KOPT-K1 (cell line): ENCODE measurements around the gene SNX25.
"Not testable (repeated sequence)": the region's sequence is repeated elsewhere in the genome, so short reads cannot be mapped to it uniquely, and the experiment has no call there.

ENCODE experiments used
- H3K27ac ChIP-seq: fragments of 200-600 bp; sonication (generic); 2 replicates; pipeline ENCODE4 v1.5.1; 2016; ENCODE audit warnings: antibody characterized with exemption, mild to moderate bottlenecking, low read depth, low read length; ENCODE audit not compliant: poor library complexity, severe bottlenecking
- H3K36me3 ChIP-seq: fragments of 200-600 bp; sonication (generic); 2 replicates; pipeline ENCODE4 v1.5.1; 2017; ENCODE audit warnings: antibody characterized with exemption, mild to moderate bottlenecking, low read length, moderate library complexity; ENCODE audit not compliant: insufficient read depth
- H3K9me3 ChIP-seq: fragments of 200-600 bp; sonication (generic); 2 replicates; pipeline ENCODE4 v1.5.1; 2017; ENCODE audit warnings: antibody characterized with exemption, low read length, mild to moderate bottlenecking; ENCODE audit not compliant: insufficient read depth, poor library complexity, severe bottlenecking

The SNX25 gene

DNA sequence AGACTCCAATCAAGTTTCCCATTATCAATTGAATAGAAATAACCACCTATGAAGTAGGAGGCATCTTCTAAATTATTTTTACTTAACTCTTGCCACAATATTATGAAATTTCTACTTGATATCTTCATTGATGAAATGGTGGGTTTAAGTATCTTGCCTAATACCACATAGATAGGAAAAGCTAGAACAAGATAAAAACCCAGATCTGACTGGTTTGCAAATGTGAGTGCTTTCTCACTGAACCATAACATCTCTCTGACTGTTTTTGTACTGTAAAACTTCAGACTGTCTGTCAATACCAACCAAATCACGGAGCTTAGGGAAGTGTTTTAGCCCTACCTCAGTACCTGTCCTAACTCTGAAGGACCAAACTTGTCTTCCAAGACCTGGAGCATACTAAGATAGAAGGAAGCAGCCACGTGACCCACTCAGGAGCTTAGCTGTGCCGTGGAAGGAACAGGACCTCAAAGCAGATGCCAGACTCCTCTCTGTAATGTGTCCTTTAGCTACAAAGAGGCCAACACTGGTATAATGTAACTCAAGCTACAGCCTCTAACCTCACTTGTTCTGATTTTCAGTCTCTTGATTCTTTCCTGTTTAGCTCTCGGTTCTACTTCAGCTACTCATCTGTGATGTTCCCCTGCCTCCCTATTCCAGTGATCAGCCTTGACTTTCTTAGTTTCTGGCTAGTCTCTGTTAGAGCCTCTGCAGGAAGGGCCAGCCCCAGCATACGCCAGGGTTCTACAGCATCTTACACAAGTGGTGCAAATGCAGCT lies 101.9 kb downstream of the SNX25 start:
- Histone ChIP-seq H3K9me3 (no peaks in the 10 kb centered on the region), H3K36me3 (peaks cover 20% of the 10 kb centered on the region), H3K27ac (no peak overlapping the region)

GRCh38 chr4:185312699-185313098 lies 103.3 kb downstream of the SNX25 start:
- H3K36me3 ChIP-seq, result peaks cover 20% of the 10 kb centered on the region
- H3K9me3 ChIP-seq, result no peaks in the 10 kb centered on the region
- no peak overlapping the region for H3K27ac ChIP-seq

- not testable (repeated sequence) for H3K36me3 ChIP-seq, H3K27ac ChIP-seq, H3K9me3 ChIP-seq
These were observed 108.1 kb downstream of the SNX25 start for GRCh38 chr4:185317462-185317861.

DNA sequence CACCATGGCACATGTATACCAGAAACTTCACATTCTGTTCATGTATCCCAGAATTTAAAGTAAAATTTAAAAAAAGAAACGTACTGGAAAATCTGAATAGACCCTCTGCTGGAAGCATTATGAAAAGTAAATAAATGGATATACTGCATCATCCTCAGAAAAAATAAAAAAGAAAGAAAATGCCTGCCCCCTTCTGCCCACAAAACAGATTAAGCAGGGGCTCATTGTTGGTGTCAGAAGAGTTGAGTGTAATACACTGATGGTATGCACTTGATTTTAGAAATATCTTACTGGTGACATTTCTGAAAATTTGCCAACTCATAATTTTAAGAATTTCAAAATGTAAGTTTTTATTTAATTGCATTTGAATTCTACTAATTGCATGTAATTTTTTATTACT lies 108.5 kb downstream of the SNX25 start:
- Histone ChIP-seq H3K36me3 (peaks cover 2% of the 10 kb centered on the region; the same call in 1 of the 2 replicates), H3K9me3 (no peaks in the 10 kb centered on the region), H3K27ac (no peak overlapping the region)

DNA sequence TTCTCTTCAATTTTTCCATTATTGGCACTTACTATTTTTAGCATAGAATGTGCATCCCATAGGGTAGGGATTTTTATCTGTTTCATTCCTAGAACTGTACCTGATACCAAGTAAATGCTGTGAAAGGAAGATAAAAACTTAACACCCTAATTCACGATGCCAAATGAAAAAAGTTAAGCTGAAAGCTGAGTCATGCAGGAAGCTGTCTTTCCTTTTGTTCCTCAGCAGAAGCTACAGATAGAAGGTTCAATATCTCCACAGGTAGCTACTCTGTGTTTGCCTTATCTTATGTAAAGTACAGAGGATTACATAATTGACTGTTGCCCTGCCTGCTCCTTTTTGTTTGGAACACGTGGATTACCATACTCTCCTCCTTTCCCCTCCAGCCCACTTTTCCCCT lies 109.3 kb downstream of the SNX25 start:
- Histone ChIP-seq H3K36me3 (no peaks in the 10 kb centered on the region; the same call in 1 of the 2 replicates), H3K9me3 (no peaks in the 10 kb centered on the region), H3K27ac (peak overlapping the region; percentile 8)

- Histone ChIP-seq H3K9me3 (no peaks in the 10 kb centered on the region), H3K36me3 (no peaks in the 10 kb centered on the region)
These were observed 113.4 kb downstream of the SNX25 start for GRCh38 chr4:185322803-185323202.

GRCh38 chr4:185323606-185324005 lies 114.2 kb downstream of the SNX25 start:
- no peak overlapping the region for H3K27ac ChIP-seq
- H3K36me3 ChIP-seq, result no peaks in the 10 kb centered on the region
- no peaks in the 10 kb centered on the region for H3K9me3 ChIP-seq

More at GRCh38 chr4:185322803-185323202, 113.4 kb downstream of the SNX25 start:
- no peak overlapping the region for H3K27ac ChIP-seq

- not testable (repeated sequence) for H3K27ac ChIP-seq, H3K36me3 ChIP-seq, H3K9me3 ChIP-seq
These were observed 115.0 kb downstream of the SNX25 start for GRCh38 chr4:185324361-185324760.

DNA sequence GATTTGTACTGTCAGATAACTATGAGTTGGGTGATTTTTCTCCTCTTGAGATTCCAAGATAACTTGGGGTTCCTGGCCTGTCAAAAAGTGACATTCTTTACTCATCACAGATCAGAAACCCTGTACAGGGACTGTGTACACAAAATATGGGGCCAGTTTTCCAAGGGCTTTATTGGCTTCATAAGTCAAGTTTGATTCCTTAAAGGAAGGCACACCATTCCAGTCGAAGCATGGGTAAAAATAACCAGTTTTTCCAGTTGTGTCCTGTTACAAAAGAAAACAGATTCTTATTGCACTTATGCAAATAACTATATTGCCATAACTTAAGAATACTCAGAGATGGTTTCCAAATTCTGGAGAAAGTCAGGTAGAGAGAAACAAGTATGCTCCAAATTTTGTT lies 116.3 kb downstream of the SNX25 start:
- not testable (repeated sequence) for H3K27ac ChIP-seq, H3K9me3 ChIP-seq, H3K36me3 ChIP-seq

GRCh38 chr4:185328586-185328985 lies 119.2 kb downstream of the SNX25 start:
- Histone ChIP-seq H3K9me3 (no peaks in the 10 kb centered on the region), H3K27ac (no peak overlapping the region), H3K36me3 (no peaks in the 10 kb centered on the region)

DNA sequence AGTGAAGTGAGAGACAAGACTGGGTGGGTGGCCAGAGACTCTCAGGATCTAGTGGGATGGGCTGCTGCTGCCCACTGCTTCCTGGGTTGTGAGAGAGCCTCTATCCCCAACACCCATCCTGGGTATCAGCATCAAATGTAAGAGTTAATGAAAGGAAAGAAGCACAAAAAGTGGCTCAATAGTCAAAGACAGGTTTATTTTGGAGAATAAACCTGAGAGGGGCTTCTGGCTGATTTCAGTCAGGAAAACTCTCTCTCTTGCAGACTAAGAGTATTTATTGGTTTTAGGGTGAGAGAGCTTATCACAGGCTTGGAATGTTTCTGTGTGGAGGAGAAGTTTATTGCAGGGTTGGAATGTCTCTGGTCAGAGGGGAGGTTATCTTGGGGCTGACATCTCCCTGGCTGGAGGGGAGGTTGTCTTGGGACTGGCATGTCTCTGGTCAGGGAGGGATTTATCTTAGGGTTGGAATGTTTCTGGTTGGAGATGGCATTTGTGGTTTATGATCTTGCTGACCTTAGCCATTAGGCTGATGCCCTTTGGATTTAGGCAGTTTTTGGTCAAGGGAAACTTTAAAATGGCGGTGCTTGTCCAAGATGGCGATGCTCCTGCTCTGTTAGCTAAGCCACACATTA lies 120.6 kb downstream of the SNX25 start:
- H3K9me3 ChIP-seq, H3K36me3 ChIP-seq, H3K27ac ChIP-seq: not testable (repeated sequence)

DNA sequence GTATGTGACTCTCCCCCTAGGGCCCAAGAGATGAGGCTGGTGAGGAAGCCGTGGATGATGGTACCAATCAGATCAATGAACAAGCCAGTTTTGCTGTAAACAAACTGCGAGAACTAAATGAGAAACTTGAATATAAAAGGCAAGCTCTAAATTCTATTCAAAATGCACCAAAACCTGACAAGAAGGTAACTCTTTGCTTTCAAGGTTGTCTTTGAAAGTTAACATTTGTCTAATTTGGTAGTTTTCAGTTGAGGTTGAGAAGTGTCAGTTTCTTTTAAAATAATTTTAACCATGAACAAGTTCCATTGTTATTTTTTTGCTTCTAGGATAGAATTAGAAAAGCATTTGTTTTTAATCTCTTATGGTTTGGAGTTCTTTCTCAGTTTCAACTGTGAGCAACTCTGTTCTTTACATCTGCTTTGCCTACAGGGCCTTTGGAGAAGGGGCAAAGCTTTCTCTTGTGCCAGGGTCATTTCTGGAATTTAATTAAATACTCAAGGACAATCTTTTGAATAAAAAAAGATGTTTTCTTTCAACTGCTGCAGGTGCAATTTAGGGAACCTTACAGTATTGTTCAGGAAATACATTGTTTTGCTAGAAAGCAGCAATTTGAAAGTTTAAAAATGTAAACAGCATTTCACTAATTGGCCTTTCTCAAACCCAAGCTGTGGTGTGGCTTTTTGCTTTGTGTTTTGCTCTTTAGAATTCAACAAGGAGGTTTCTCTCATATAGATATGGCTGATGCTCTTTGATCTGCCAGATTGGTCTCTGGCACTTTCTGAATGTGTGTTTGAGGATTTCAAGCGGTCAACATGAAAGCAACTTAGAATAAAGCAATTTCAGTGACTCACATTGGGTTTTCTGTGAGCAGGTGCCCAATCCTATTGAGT lies 123.4 kb downstream of the SNX25 start:
- Histone ChIP-seq H3K27ac (no peak overlapping the region), H3K36me3 (no peaks in the 10 kb centered on the region), H3K9me3 (no peaks in the 10 kb centered on the region)

DNA sequence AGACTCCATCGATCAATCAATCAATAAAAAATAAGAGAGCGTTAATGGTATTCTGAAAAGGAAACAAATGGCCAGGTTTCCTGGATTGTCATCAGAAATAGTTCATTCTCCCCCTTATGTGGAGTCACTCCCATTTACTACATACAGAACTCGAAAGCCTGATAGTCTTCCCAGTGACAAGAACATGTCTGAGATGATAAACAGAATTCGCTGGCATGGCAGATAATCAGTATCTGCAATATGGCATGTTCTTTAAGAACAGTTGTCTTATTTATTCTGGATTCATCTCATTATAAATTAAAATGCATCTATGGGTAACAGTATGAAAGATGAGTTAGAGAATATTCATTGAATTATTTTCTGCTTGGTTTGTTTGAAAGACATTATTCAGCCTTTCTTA lies 124.9 kb downstream of the SNX25 start:
- no peak overlapping the region for H3K27ac ChIP-seq

GRCh38 chr4:185335579-185335978 lies 126.2 kb downstream of the SNX25 start:
- H3K27ac ChIP-seq, result no peak overlapping the region
- H3K36me3 ChIP-seq, result no peaks in the 10 kb centered on the region; the same call in 1 of the 2 replicates
- peaks cover 4% of the 10 kb centered on the region for H3K9me3 ChIP-seq

More for the DNA sequence above, 124.9 kb downstream of the SNX25 start:
- H3K9me3 ChIP-seq, result peaks cover 4% of the 10 kb centered on the region
- no peaks in the 10 kb centered on the region for H3K36me3 ChIP-seq

DNA sequence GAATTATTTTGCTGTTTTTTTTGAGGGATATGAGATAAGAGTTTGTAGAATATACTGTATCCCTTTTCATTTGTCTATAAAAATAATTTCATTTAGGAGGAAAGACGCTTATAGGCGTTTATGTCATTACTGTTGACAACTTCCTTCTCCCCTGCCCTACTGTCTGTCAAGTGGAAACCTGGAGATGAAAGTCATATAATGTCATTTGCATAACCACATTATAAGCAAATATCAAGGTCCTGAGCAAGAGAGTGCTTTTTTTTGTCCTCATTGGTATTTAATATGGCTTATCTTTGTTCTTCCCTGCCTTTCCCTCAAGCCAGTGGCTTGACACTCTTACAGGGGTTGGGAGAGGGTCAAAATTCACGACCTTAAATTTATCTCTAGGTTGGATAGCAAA lies 130.5 kb downstream of the SNX25 start:
- Histone ChIP-seq H3K9me3 (peaks cover 4% of the 10 kb centered on the region), H3K36me3 (no peaks in the 10 kb centered on the region; the same call in 1 of the 2 replicates), H3K27ac (no peak overlapping the region)
